Endothelial cell of umbilical vein (primary cell): ENCODE measurements around the gene CCDC170. TPM values are rescaled to one million over a fixed set of nuclear protein-coding genes. Genes with fewer than 3 reads are reported as not detected.

Experiments
- BruUV-seq: library from RNA; stranded (reverse); fragments of 400-500 nt; replicated peaks from 2 replicates; lab custom pipeline; 2021; lab: Mats Ljungman, UMichigan
- CTCF ChIA-PET: fragments of 300-600, 350-600 bp; sonication (Branson Sonifier 250); formaldehyde crosslinking; loops from one replicate; lab custom pipeline; 2021; ENCODE audit warnings: antibody characterized with exemption, inconsistent platforms; lab: Charles Lee
- POLR2A ChIA-PET: fragments of 300-600, 350-600 bp; sonication (Branson Sonifier 250); formaldehyde crosslinking; loops from one replicate; lab custom pipeline; 2021; ENCODE audit warnings: antibody characterized with exemption, inconsistent platforms; lab: Charles Lee
- DNase-seq: peaks from one replicate; pipeline ENCODE4 v3.0.0-alpha.2; 2011; ENCODE audit warnings: low read depth, low spot score
- FAIRE-seq: peaks from 2 replicates; lab custom pipeline; 2011; peaks lifted over from hg19 to GRCh38; lab: Jason Lieb, UNC
- H2AFZ ChIP-seq: 2 replicates; pipeline ENCODE4 v1.6.0; 2012; ENCODE audit warnings: low read depth, low read length, control low read depth, inconsistent platforms
- H3K27ac ChIP-seq: 2 replicates; pipeline ENCODE4 v1.5.1; 2011; ENCODE audit warnings: low read depth, mild to moderate bottlenecking, control low read depth, low read length, moderate library complexity; ENCODE audit not compliant: insufficient read depth
- H3K27me3 ChIP-seq, 2 experiments: 2 replicates each; pipeline versions ENCODE4 v1.6.0 to v1.6.1; 2011; ENCODE audit warnings: low read length in 2 of 2, mixed read lengths in 1 of 2; ENCODE audit not compliant: control insufficient read depth in 2 of 2, insufficient read depth in 2 of 2
- H3K36me3 ChIP-seq, 2 experiments: 2 replicates in 1 of 2; 3 replicates in 1 of 2; pipeline ENCODE4 v1.5.1; 2011; ENCODE audit warnings: low read length in 2 of 2, mild to moderate bottlenecking in 1 of 2, moderate library complexity in 1 of 2; ENCODE audit not compliant: control insufficient read depth in 2 of 2, insufficient read depth in 2 of 2; ENCODE audit errors: extremely low read depth in 1 of 2
- H3K4me1 ChIP-seq: 3 replicates; pipeline ENCODE4 v1.5.1; 2011; ENCODE audit warnings: mild to moderate bottlenecking, low read length; ENCODE audit not compliant: control insufficient read depth, insufficient read depth; ENCODE audit errors: extremely low read depth
- H3K4me2 ChIP-seq: 2 replicates; pipeline ENCODE4 v1.6.1; 2011; ENCODE audit warnings: low read length, control low read depth, mixed read lengths; ENCODE audit not compliant: insufficient read depth
- H3K4me3 ChIP-seq, 3 experiments: fragments of 200-600 bp in 1 of 3; sonication (generic), shearing (Covaris generic) in 1 of 3; replicated peaks in 1 of 3; 2 replicates each; pipeline ENCODE4 v1.5.1; 2011 to 2016; ENCODE audit warnings: control low read depth in 3 of 3, low read length in 3 of 3, mild to moderate bottlenecking in 2 of 3, inconsistent platforms in 1 of 3, low read depth in 1 of 3, moderate library complexity in 1 of 3; ENCODE audit not compliant: insufficient read depth in 1 of 3
- H3K79me2 ChIP-seq: 2 replicates; pipeline ENCODE4 v1.6.0; 2012; ENCODE audit warnings: low read length, inconsistent platforms; ENCODE audit not compliant: control insufficient read depth, insufficient read depth
- H3K9ac ChIP-seq: replicated peaks from 2 replicates; pipeline ENCODE3; 2011; ENCODE audit warnings: low read length, control low read depth; ENCODE audit not compliant: insufficient read depth; ENCODE audit errors: extremely low read depth
- H3K9me1 ChIP-seq: replicated peaks from 3 replicates; pipeline ENCODE4 v1.6.0; 2011; ENCODE audit warnings: mild to moderate bottlenecking, low read length; ENCODE audit not compliant: control insufficient read depth, insufficient read depth; ENCODE audit errors: extremely low read depth
- H3K9me3 ChIP-seq: replicated peaks from 2 replicates; pipeline ENCODE4 v1.5.1; 2012; ENCODE audit warnings: low read length, inconsistent platforms; ENCODE audit not compliant: control insufficient read depth, insufficient read depth
- H4K20me1 ChIP-seq: replicated peaks from 2 replicates; pipeline ENCODE3; 2011; ENCODE audit warnings: mild to moderate bottlenecking, low read length; ENCODE audit not compliant: control insufficient read depth, insufficient read depth; ENCODE audit errors: extremely low read depth
- CTCF ChIP-seq, 2 donors: IDR thresholded peaks; 1 replicate in 1 of 2; 2 replicates in 1 of 2; pipeline ENCODE4 v1.5.1; 2011; ENCODE audit warnings: low read length in 2 of 2, mild to moderate bottlenecking in 2 of 2, moderate library complexity in 2 of 2, control low read depth in 1 of 2, inconsistent platforms in 1 of 2, low read depth in 1 of 2; ENCODE audit not compliant: insufficient read depth in 1 of 2; ENCODE audit errors: extremely low read depth in 1 of 2
- EZH2 ChIP-seq: IDR thresholded peaks from 2 replicates; pipeline ENCODE4 v1.6.1; 2012; ENCODE audit warnings: borderline replicate concordance, low read depth, mild to moderate bottlenecking, moderate library complexity, low read length, inconsistent platforms; ENCODE audit not compliant: severe bottlenecking
- FOS ChIP-seq: IDR thresholded peaks from 2 replicates; pipeline ENCODE4 v1.6.1; 2011; ENCODE audit warnings: mild to moderate bottlenecking, low read length, moderate library complexity, borderline replicate concordance; ENCODE audit not compliant: insufficient read depth
- GATA2 ChIP-seq: IDR thresholded peaks from 2 replicates; pipeline ENCODE4 v1.7.0; 2011; ENCODE audit warnings: low read depth, mild to moderate bottlenecking, moderate library complexity, mixed read lengths, low read length; ENCODE audit not compliant: insufficient read length, insufficient read depth
- JUN ChIP-seq: IDR thresholded peaks from 2 replicates; pipeline ENCODE4 v1.6.1; 2011; ENCODE audit warnings: borderline replicate concordance, low read depth; ENCODE audit not compliant: insufficient read length, insufficient read depth
- MYC ChIP-seq: IDR thresholded peaks from one replicate; pipeline ENCODE4 v1.6.1; 2011; ENCODE audit warnings: mild to moderate bottlenecking, low read depth, low read length
- POLR2A ChIP-seq: IDR thresholded peaks from 2 replicates; pipeline ENCODE4 v1.6.1; 2012; ENCODE audit warnings: low read depth, mild to moderate bottlenecking, control low read depth, low read length
- POLR2AphosphoS5 ChIP-seq: IDR thresholded peaks from 2 replicates; pipeline ENCODE4 v1.6.1; 2012; ENCODE audit warnings: low read depth, mild to moderate bottlenecking, control low read depth, low read length, moderate library complexity; ENCODE audit not compliant: insufficient read depth
- dilution Hi-C: fragments of 300-500 bp; cut with MboI; formaldehyde crosslinking; loops from one replicate; pipeline ENCODE4 v1.15.0; 2019; ENCODE audit warnings: low sequenced_read_pairs; ENCODE audit not compliant: extremely low pct_ligation_motif_present
- intact Hi-C: fragments of 100-400 bp; cut with micrococcal nuclease; formaldehyde crosslinking; loops from one replicate; pipeline ENCODE4 v1.10.0; 2022
- polyA plus RNA-seq, 4 experiments: library from polyadenylated mRNA; depleted of rRNA in 3 of 4; stranded (reverse) in 3 of 4; unstranded in 1 of 4; fragments of >200 nt; gene quantifications; 2 replicates each; pipeline versions ENCODE4 v1.2.1 to v1.2.3, GENCODE V29; 2011 to 2012; ENCODE audit warnings: missing spikeins in 1 of 4
- total RNA-seq: library from RNA; stranded (reverse); gene quantifications from 2 replicates; pipeline ENCODE4 v1.2.3, GENCODE V29; 2021
- TF ChIP-seq, protein P1 (sequence below): IDR thresholded peaks from 2 replicates; pipeline ENCODE4 v1.6.1; 2011; ENCODE audit not compliant: insufficient read depth, insufficient read length

CCDC170 gene
- total and polyA plus RNA-seq, 2 donors (not counting 3 experiments of a cell fraction or from before 2014, with no cell fraction given): 0.07 to 0.21 TPM

- dilution Hi-C loops: no loop called here
- H3K27ac ChIP-seq: no peak overlapping the region
- peaks cover 14% of the 10 kb centered on the region for H3K4me1 ChIP-seq
- H3K9me1 ChIP-seq: no peaks in the 10 kb centered on the region
- H2AFZ ChIP-seq: no peak overlapping the region
- H3K4me2 ChIP-seq: no peak overlapping the region
- H3K27me3 ChIP-seq: no peaks in the 10 kb centered on the region
- TF ChIP-seq JUN (no peak), CTCF (IDR thresholded peaks at IDR 0.05; ENCODE audit: extremely low read depth in 1 of 2, insufficient read depth in 1 of 2, low read depth in 1 of 2, low read length in 2 of 2) (no peak), GATA2 (no peak), MYC (no peak), POLR2AphosphoS5 (no peak), FOS (no peak), EZH2 (no peak), POLR2A (no peak)
- TF ChIP-seq, protein P1, sequence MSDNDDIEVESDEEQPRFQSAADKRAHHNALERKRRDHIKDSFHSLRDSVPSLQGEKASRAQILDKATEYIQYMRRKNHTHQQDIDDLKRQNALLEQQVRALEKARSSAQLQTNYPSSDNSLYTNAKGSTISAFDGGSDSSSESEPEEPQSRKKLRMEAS: no peak
- DNase-seq (no peak), FAIRE-seq (no peak)
- H4K20me1 ChIP-seq: no peaks in the 10 kb centered on the region
- intact Hi-C loops: no loop called here
- no peaks in the 10 kb centered on the region for H3K9me3 ChIP-seq
- no TSS peak for BruUV-seq
- no peak overlapping the region for H3K9ac ChIP-seq
- H3K4me3 ChIP-seq: no peak overlapping the region
- H3K79me2 ChIP-seq: no peaks in the 10 kb centered on the region
- POLR2A ChIA-PET: no interaction called here
- no peaks in the 10 kb centered on the region for H3K36me3 ChIP-seq
- CTCF ChIA-PET: no interaction called here
Measured at GRCh38 chr6:151499551-151499950, 5.7 kb downstream of the CCDC170 start.
